Rectal smooth muscle tissue (tissue), 1 donor: ENCODE results near the gene NCBP3.
A peak's percentile ranks its signal among the peaks of the same experiment; 100 is the strongest.

Experiments used
- H3K27ac ChIP-seq: one replicate; pipeline ENCODE4 v1.7.0; 2013; ENCODE audit warnings: low read depth, low read length, inconsistent platforms
- H3K27me3 ChIP-seq: one replicate; pipeline ENCODE4 v1.7.0; 2013; ENCODE audit warnings: low read length; ENCODE audit not compliant: control insufficient read depth, insufficient read depth
- H3K36me3 ChIP-seq: one replicate; pipeline ENCODE4 v1.7.0; 2013; ENCODE audit warnings: low read length; ENCODE audit not compliant: control insufficient read depth, insufficient read depth
- H3K4me1 ChIP-seq: one replicate; pipeline ENCODE4 v1.7.0; 2013; ENCODE audit warnings: low read length; ENCODE audit not compliant: control insufficient read depth, insufficient read depth
- H3K4me3 ChIP-seq: one replicate; pipeline ENCODE4 v1.7.0; 2013; ENCODE audit warnings: low read length
- H3K9ac ChIP-seq: one replicate; pipeline ENCODE4 v1.7.0; 2013; ENCODE audit warnings: low read length

NCBP3 gene

DNA sequence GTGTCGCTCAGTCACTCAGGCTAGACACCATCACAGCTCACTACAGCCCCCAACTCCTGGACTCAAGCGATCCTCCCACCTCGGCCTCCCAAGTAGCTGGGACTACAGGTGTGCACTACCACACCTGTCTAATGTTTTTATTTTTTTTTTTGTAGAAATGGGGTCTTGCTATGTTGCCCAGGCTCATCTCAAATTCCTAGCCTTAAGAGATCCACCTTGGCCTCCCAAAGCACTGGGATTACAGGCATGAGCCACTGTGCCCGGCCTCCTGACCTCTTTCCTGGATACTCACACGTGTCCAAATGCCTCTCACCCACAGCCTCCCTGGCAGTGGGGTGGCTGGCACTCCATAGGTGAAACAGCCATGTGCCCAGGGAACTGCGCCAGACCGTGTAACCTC lies 29.3 kb upstream of the NCBP3 start:
- H3K4me1 ChIP-seq = no peaks in the 10 kb centered on the region
- no peak overlapping the region for H3K27ac ChIP-seq
- H3K27me3 ChIP-seq = no peaks in the 10 kb centered on the region
- H3K9ac ChIP-seq = no peak overlapping the region
- no peak overlapping the region for H3K4me3 ChIP-seq
- H3K36me3 ChIP-seq = peaks cover 12% of the 10 kb centered on the region

DNA sequence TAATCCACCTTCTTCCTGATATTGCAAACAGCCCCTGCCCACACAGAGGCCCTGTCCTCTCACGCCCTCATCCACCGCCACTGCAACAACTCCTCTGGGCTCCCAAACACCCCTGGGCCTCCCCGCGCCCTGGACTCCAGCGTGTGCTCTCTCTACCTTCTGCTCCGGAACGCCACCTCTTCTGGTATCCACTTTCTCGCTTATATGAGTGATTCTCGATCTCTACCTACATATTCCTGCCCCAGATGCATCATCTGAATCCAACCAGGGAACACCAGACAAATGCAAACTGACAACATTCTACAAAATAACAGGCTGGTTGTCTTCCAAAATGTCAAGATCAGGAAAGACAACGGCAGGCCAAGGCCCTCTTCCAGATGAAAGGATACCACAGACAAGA lies 27.8 kb upstream of the NCBP3 start:
- no peak overlapping the region for H3K9ac ChIP-seq
- no peaks in the 10 kb centered on the region for H3K4me1 ChIP-seq
- H3K4me3 ChIP-seq = no peak overlapping the region
- no peak overlapping the region for H3K27ac ChIP-seq
- peaks cover 17% of the 10 kb centered on the region for H3K36me3 ChIP-seq
- no peaks in the 10 kb centered on the region for H3K27me3 ChIP-seq

DNA sequence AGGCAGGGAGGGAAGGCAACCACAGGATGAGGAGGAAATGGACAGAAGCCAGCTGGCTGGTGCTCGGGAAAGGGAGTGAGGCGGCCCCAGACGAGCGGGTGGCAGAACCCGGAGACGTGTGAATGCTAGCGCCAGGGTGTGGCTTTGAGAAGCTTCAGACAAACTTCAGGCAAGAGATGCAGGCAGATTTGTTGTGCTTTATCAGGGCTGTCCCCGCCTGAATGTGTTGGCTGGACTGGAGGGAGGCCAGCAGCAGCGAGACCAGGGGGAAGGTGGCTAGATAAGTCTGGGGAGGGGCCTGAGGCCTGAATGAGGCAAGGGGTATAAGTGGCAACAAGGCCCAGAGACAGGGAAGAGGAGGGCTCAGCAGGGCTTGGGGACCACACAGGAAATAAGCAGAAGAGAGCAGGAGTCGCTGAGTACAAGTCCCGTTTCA lies 24.8 kb upstream of the NCBP3 start:
- Histone ChIP-seq H3K27ac (no peak overlapping the region), H3K9ac (no peak overlapping the region), H3K4me1 (no peaks in the 10 kb centered on the region), H3K4me3 (no peak overlapping the region), H3K36me3 (peaks cover 14% of the 10 kb centered on the region), H3K27me3 (no peaks in the 10 kb centered on the region)

GRCh38 chr17:3867606-3868005 lies 21.6 kb upstream of the NCBP3 start:
- Histone ChIP-seq H3K9ac (no peak overlapping the region), H3K27me3 (no peaks in the 10 kb centered on the region), H3K4me1 (no peaks in the 10 kb centered on the region), H3K27ac (no peak overlapping the region), H3K36me3 (peaks cover 9% of the 10 kb centered on the region), H3K4me3 (no peak overlapping the region)

DNA sequence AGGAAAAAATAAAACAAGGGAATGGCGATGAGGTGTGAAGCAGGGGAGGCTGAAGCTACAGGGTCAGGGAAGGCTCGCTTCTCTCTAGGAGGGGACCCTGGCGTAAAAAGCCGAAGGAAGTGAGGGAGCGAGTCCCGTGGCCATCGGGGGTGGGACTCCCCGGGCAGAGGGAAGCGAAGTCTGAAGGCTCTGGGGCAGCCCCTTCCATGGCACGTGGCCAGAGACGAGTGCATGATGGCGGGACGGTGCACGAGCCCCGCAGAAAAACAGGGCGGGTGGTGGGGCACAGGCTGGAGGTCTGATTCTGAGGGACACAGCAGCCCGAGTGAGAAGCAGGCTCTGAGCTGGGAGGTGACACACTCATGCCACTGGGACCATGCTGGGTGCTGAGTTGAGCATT lies 21.1 kb upstream of the NCBP3 start:
- no peaks in the 10 kb centered on the region for H3K27me3 ChIP-seq
- H3K27ac ChIP-seq = no peak overlapping the region
- no peaks in the 10 kb centered on the region for H3K4me1 ChIP-seq
- H3K4me3 ChIP-seq = no peak overlapping the region
- peaks cover 7% of the 10 kb centered on the region for H3K36me3 ChIP-seq
- no peak overlapping the region for H3K9ac ChIP-seq

DNA sequence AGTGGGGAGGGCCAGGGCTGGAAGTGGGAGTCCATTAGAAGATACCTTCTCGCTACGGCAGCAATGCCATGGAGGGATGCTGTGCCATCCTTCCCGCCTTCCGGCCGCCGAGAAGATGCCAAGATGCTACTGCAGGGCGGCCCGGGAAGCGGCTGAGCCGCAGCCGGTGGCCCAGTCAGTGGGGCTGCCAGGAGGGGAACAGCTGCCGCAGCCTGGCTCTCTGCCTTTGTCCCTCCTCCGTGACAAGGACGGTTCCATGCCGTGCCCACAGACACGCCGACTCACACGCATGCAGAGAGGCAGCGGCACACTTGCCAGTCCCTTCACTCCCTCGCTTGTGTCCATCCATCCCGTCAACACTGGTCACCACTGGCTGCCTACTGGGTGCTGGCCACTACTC lies 20.2 kb upstream of the NCBP3 start:
- Histone ChIP-seq H3K27ac (no peak overlapping the region), H3K36me3 (peaks cover 7% of the 10 kb centered on the region), H3K9ac (no peak overlapping the region), H3K27me3 (no peaks in the 10 kb centered on the region), H3K4me3 (no peak overlapping the region), H3K4me1 (no peaks in the 10 kb centered on the region)

GRCh38 chr17:3865176-3865575 lies 19.1 kb upstream of the NCBP3 start:
- Histone ChIP-seq H3K36me3 (peaks cover 15% of the 10 kb centered on the region), H3K4me3 (no peak overlapping the region), H3K27me3 (no peaks in the 10 kb centered on the region), H3K9ac (no peak overlapping the region), H3K27ac (peak overlapping the region; percentile 10), H3K4me1 (no peaks in the 10 kb centered on the region)

DNA sequence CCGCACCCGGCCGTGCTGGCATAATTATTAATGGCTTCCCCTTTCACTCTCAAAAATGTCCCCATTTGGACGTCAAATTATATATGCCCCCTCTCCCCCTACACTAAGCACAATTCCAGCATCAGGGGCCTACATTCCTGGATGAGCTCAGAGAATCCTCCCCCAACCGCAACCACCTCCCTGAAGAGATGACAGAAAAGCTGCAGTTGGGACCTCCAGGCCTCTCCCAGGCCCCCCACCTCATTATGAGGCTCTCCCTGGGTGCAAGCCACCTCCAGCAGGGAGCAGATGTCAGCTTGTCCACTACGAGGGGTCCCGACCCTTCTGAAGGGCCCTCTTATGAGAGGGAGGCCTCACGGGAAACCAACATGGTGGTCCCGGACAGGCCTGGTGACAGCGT lies 18.5 kb upstream of the NCBP3 start:
- Histone ChIP-seq H3K4me3 (no peak overlapping the region), H3K9ac (no peak overlapping the region), H3K27ac (no peak overlapping the region), H3K36me3 (peaks cover 11% of the 10 kb centered on the region), H3K4me1 (no peaks in the 10 kb centered on the region), H3K27me3 (no peaks in the 10 kb centered on the region)

DNA sequence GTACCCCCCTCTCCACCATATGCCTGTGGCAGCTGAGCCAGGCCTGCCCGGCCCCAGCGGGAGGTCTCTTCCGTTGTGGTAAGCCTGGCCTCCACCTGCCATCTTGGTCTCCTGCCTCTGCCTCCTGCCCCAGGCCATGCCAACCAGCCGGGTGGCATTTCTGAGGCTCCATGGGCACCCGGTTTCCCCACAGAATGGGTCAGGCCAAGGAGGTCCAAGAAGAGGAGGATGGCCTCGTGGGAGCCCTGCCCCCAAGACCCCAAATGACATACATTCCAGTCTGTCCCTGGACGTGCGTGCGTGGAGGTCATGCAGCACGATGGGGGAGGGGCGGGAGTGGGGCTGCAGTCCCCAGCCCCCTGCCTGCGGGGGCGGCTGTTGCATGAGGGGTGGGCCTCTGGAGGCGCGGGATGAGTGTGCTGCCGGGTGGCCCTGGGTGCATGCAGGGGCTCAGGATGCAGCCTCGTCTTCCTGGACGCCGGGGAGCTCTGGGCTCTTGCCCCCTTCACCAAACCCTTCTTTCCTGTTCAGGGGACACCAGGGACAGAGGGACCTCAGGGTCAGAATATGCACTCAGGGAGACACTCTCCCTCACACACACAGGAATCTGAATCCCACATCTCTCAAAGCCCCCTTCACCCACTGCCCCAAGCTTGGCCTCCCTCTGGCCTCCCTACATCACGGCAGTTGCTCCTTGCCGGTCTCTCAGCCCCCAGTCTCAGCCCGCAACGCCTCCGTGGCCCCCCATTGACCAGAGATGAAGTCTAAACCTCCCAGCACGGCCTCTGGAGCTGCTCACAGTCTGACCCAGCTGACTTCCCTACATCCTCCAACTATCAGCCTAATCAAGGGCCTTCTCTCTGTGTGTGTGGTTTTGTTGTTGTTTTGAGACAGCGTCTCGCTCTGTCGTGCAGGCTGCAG lies 16.0 kb upstream of the NCBP3 start:
- Histone ChIP-seq H3K36me3 (peaks cover 11% of the 10 kb centered on the region), H3K4me3 (no peak overlapping the region), H3K9ac (no peak overlapping the region), H3K4me1 (no peaks in the 10 kb centered on the region), H3K27me3 (no peaks in the 10 kb centered on the region), H3K27ac (no peak overlapping the region)

- Histone ChIP-seq H3K27me3 (no peaks in the 10 kb centered on the region), H3K4me1 (no peaks in the 10 kb centered on the region), H3K4me3 (no peak overlapping the region), H3K27ac (no peak overlapping the region), H3K9ac (no peak overlapping the region), H3K36me3 (peaks cover 11% of the 10 kb centered on the region)
These were observed 15.1 kb upstream of the NCBP3 start for GRCh38 chr17:3860939-3861700.

GRCh38 chr17:3859940-3860339 lies 13.9 kb upstream of the NCBP3 start:
- Histone ChIP-seq H3K27ac (no peak overlapping the region), H3K27me3 (no peaks in the 10 kb centered on the region), H3K4me1 (no peaks in the 10 kb centered on the region)

GRCh38 chr17:3857261-3858105 lies 11.4 kb upstream of the NCBP3 start:
- no peak overlapping the region for H3K27ac ChIP-seq
- H3K9ac ChIP-seq = no peak overlapping the region
- H3K36me3 ChIP-seq = peaks cover 10% of the 10 kb centered on the region
- H3K4me1 ChIP-seq = no peaks in the 10 kb centered on the region
- H3K4me3 ChIP-seq = no peak overlapping the region
- H3K27me3 ChIP-seq = no peaks in the 10 kb centered on the region

More at GRCh38 chr17:3859940-3860339, 13.9 kb upstream of the NCBP3 start:
- Histone ChIP-seq H3K4me3 (no peak overlapping the region), H3K36me3 (peaks cover 11% of the 10 kb centered on the region), H3K9ac (no peak overlapping the region)
